Choroid plexus epithelial cell (primary cell): Measurements from ENCODE around the gene MBTPS2.

Experiments
- DNase-seq: peaks from one replicate; pipeline ENCODE4 v3.0.0-alpha.2; 2010; ENCODE audit warnings: low read depth
- H3K4me3 ChIP-seq: 2 replicates; pipeline ENCODE4 v1.5.1; 2011; ENCODE audit warnings: low read depth, mild to moderate bottlenecking, control low read depth, low read length, moderate library complexity
- CTCF ChIP-seq: conservative IDR thresholded peaks from 2 replicates; pipeline ENCODE4 v1.5.1; 2011; ENCODE audit warnings: low read depth, mild to moderate bottlenecking, control low read depth, inconsistent platforms, low read length, moderate library complexity

MBTPS2 gene

GRCh38 chrX:21932292-21933002 lies 93.0 kb downstream of the MBTPS2 start:
- no peak for TF ChIP-seq CTCF

GRCh38 chrX:21933077-21933476 lies 93.7 kb downstream of the MBTPS2 start:
- H3K4me3 ChIP-seq = no peak overlapping the region
- no peak for DNase-seq
- TF ChIP-seq CTCF = no peak

More at GRCh38 chrX:21932292-21933002, 93.0 kb downstream of the MBTPS2 start:
- peak; percentile 91 for DNase-seq
- H3K4me3 ChIP-seq = no peak overlapping the region

- no peak overlapping the region for H3K4me3 ChIP-seq
- no peak for TF ChIP-seq CTCF
- DNase-seq = no peak
Observed at GRCh38 chrX:21934414-21934813, 95.0 kb downstream of the MBTPS2 start.
